ENCODE data around the gene IRS4. TPM values are rescaled to one million over a fixed set of nuclear protein-coding genes. Genes with fewer than 3 reads are reported as not detected.

IRS4 gene
- total and polyA plus RNA-seq, 2 donors (not counting 1 experiment from before 2014, with no cell fraction given) = not detected

DNA sequence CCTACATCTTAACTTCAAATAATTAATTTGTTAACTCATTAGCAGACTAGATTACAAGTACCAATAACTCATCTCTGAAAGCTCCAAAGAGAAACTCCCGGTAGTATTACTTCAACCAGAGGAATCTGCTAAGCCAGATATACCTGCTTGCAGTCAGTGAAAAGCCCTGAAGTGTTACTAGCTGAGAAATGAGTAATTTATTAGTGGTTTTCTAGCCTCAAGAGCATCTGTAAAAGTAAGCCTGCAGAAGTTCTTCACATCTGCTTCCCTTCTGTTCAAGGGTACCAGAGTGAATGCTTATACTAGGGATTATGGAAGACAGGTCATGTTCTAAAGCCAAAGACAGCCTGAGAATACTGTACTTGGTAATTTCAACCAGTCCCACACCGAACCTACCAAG, 34.7 kb downstream of the IRS4 start:
- no peak for DNase-seq (ENCODE audit: low read depth in 2 of 2)
- TF ChIP-seq EZH2 (IDR thresholded peaks at IDR 0.05; ENCODE audit: low read length, missing control alignments) = no peak
- TF ChIP-seq, protein P1, sequence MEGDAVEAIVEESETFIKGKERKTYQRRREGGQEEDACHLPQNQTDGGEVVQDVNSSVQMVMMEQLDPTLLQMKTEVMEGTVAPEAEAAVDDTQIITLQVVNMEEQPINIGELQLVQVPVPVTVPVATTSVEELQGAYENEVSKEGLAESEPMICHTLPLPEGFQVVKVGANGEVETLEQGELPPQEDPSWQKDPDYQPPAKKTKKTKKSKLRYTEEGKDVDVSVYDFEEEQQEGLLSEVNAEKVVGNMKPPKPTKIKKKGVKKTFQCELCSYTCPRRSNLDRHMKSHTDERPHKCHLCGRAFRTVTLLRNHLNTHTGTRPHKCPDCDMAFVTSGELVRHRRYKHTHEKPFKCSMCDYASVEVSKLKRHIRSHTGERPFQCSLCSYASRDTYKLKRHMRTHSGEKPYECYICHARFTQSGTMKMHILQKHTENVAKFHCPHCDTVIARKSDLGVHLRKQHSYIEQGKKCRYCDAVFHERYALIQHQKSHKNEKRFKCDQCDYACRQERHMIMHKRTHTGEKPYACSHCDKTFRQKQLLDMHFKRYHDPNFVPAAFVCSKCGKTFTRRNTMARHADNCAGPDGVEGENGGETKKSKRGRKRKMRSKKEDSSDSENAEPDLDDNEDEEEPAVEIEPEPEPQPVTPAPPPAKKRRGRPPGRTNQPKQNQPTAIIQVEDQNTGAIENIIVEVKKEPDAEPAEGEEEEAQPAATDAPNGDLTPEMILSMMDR (conservative IDR thresholded peaks at IDR 0.05 in 1 of 2, IDR thresholded peaks at IDR 0.05 in 1 of 2; ENCODE audit: low read depth in 1 of 2, low read length in 2 of 2) = no peak
- Histone ChIP-seq H3K9me3 (ENCODE audit: control insufficient read depth, insufficient read depth, low read depth, low read length) (no peaks in the 10 kb centered on the region), H4K20me1 (ENCODE audit: control insufficient read depth, extremely low read depth, insufficient read depth, low read length) (no peaks in the 10 kb centered on the region), H3K4me1 (ENCODE audit: control insufficient read depth, extremely low read depth, insufficient read depth, low read length) (no peaks in the 10 kb centered on the region), H2AFZ (ENCODE audit: low read length) (no peak overlapping the region), H3K9ac (ENCODE audit: insufficient read depth, low read length) (no peak overlapping the region), H3K79me2 (ENCODE audit: control insufficient read depth, insufficient read depth, low read length) (no peaks in the 10 kb centered on the region), H3K36me3 (ENCODE audit: control insufficient read depth, insufficient read depth, low read length) (no peaks in the 10 kb centered on the region), H3K4me3 (replicated peaks in 1 of 4; ENCODE audit: control extremely low read depth in 1 of 4, insufficient read depth in 1 of 4, low read depth in 3 of 4, low read length in 4 of 4) (no peak overlapping the region), H3K4me2 (ENCODE audit: extremely low read depth, insufficient read depth, low read length) (no peak overlapping the region), H3K27me3 (ENCODE audit: control insufficient read depth, insufficient read depth, low read length) (no peaks in the 10 kb centered on the region), H3K27ac (ENCODE audit: insufficient read depth, low read length) (no peak overlapping the region)

DNA sequence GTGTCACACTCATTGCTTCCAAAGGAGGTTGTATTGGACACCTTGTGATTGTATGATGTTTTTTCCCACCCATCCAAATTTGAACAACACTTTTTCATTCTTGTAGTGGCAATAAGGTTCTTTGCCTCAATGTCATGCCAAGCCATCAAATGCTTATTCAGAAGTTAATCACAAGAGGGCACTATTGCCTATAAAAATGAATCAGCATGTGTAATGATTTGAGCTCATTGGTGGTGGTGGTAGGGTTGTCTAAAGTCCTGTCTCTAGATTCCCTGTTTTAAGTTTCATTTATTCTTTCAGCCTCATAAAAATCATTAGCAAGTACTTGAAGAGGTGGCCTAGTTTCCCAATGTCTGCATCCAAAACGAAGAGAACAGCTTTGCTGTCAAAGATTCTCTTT, 37.0 kb downstream of the IRS4 start:
- no peaks in the 10 kb centered on the region for H3K36me3 ChIP-seq (ENCODE audit: control insufficient read depth, insufficient read depth, low read length)
- H3K79me2 ChIP-seq (ENCODE audit: control insufficient read depth, insufficient read depth, low read length) = no peaks in the 10 kb centered on the region
- TF ChIP-seq, protein P1 (conservative IDR thresholded peaks at IDR 0.05 in 1 of 2, IDR thresholded peaks at IDR 0.05 in 1 of 2; ENCODE audit: low read depth in 1 of 2, low read length in 2 of 2) = peak; percentile 24 to 32
- TF ChIP-seq EZH2 (IDR thresholded peaks at IDR 0.05; ENCODE audit: low read length, missing control alignments) = no peak
- H3K27me3 ChIP-seq (ENCODE audit: control insufficient read depth, insufficient read depth, low read length) = no peaks in the 10 kb centered on the region
- no peaks in the 10 kb centered on the region for H3K4me1 ChIP-seq (ENCODE audit: control insufficient read depth, extremely low read depth, insufficient read depth, low read length)
- no peak overlapping the region for H3K9ac ChIP-seq (ENCODE audit: insufficient read depth, low read length)
- DNase-seq (ENCODE audit: low read depth in 2 of 2) = peak; percentile 12 to 35
- H4K20me1 ChIP-seq (ENCODE audit: control insufficient read depth, extremely low read depth, insufficient read depth, low read length) = no peaks in the 10 kb centered on the region
- H3K27ac ChIP-seq (ENCODE audit: insufficient read depth, low read length) = no peak overlapping the region
- no peak overlapping the region for H2AFZ ChIP-seq (ENCODE audit: low read length)
- no peak overlapping the region for H3K4me2 ChIP-seq (ENCODE audit: extremely low read depth, insufficient read depth, low read length)
- H3K4me3 ChIP-seq (replicated peaks in 1 of 4; ENCODE audit: control extremely low read depth in 1 of 4, insufficient read depth in 1 of 4, low read depth in 3 of 4, low read length in 4 of 4) = no peak overlapping the region
- no peaks in the 10 kb centered on the region for H3K9me3 ChIP-seq (ENCODE audit: control insufficient read depth, insufficient read depth, low read depth, low read length)

DNA sequence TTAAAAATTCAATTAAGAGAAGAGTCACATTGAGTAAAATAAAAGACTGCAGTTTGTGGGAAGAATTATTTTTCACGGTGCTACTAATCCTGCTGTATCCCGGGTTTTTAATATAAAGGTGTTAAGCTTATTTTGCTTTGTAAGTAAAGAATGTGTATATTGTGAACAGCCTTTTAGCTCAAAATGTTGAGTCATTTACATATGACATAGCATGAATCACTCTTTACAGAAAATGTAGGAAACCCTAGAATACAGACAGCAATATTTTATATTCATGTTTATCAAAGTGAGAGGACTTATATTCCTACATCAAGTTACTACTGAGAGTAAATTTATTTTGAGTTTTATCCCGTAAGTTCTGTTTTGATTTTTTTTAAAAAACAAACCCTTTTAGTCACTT, 39.7 kb downstream of the IRS4 start:
- Histone ChIP-seq H3K9me3 (ENCODE audit: control insufficient read depth, insufficient read depth, low read depth, low read length) (no peaks in the 10 kb centered on the region), H3K4me3 (replicated peaks in 1 of 4; ENCODE audit: control extremely low read depth in 1 of 4, insufficient read depth in 1 of 4, low read depth in 3 of 4, low read length in 4 of 4) (no peak overlapping the region), H3K36me3 (ENCODE audit: control insufficient read depth, insufficient read depth, low read length) (no peaks in the 10 kb centered on the region), H3K9ac (ENCODE audit: insufficient read depth, low read length) (no peak overlapping the region), H2AFZ (ENCODE audit: low read length) (no peak overlapping the region), H3K27me3 (ENCODE audit: control insufficient read depth, insufficient read depth, low read length) (no peaks in the 10 kb centered on the region), H3K4me1 (ENCODE audit: control insufficient read depth, extremely low read depth, insufficient read depth, low read length) (no peaks in the 10 kb centered on the region), H3K27ac (ENCODE audit: insufficient read depth, low read length) (no peak overlapping the region), H3K79me2 (ENCODE audit: control insufficient read depth, insufficient read depth, low read length) (no peaks in the 10 kb centered on the region), H3K4me2 (ENCODE audit: extremely low read depth, insufficient read depth, low read length) (no peak overlapping the region), H4K20me1 (ENCODE audit: control insufficient read depth, extremely low read depth, insufficient read depth, low read length) (no peaks in the 10 kb centered on the region)
- no peak for TF ChIP-seq EZH2 (IDR thresholded peaks at IDR 0.05; ENCODE audit: low read length, missing control alignments)
- TF ChIP-seq, protein P1 (conservative IDR thresholded peaks at IDR 0.05 in 1 of 2, IDR thresholded peaks at IDR 0.05 in 1 of 2; ENCODE audit: low read depth in 1 of 2, low read length in 2 of 2) = no peak
- DNase-seq (ENCODE audit: low read depth in 2 of 2) = peak in 1 of 2 donors; percentile 4
